Endothelial cell of umbilical vein (primary cell): ENCODE results near the gene CD93. TPM values are rescaled to one million over a fixed set of nuclear protein-coding genes. Genes with fewer than 3 reads are reported as not detected.

Experiments
- BruUV-seq: library from RNA; stranded (reverse); fragments of 400-500 nt; replicated peaks from 2 replicates; lab custom pipeline; 2021; lab: Mats Ljungman, UMichigan
- CTCF ChIA-PET: fragments of 300-600, 350-600 bp; sonication (Branson Sonifier 250); formaldehyde crosslinking; loops from one replicate; lab custom pipeline; 2021; ENCODE audit warnings: antibody characterized with exemption, inconsistent platforms; lab: Charles Lee
- POLR2A ChIA-PET: fragments of 300-600, 350-600 bp; sonication (Branson Sonifier 250); formaldehyde crosslinking; loops from one replicate; lab custom pipeline; 2021; ENCODE audit warnings: antibody characterized with exemption, inconsistent platforms; lab: Charles Lee
- DNase-seq: peaks from one replicate; pipeline ENCODE4 v3.0.0-alpha.2; 2011; ENCODE audit warnings: low read depth, low spot score
- FAIRE-seq: peaks from 2 replicates; lab custom pipeline; 2011; peaks lifted over from hg19 to GRCh38; lab: Jason Lieb, UNC
- H2AFZ ChIP-seq: 2 replicates; pipeline ENCODE4 v1.6.0; 2012; ENCODE audit warnings: low read depth, low read length, control low read depth, inconsistent platforms
- H3K27ac ChIP-seq: 2 replicates; pipeline ENCODE4 v1.5.1; 2011; ENCODE audit warnings: low read depth, mild to moderate bottlenecking, control low read depth, low read length, moderate library complexity; ENCODE audit not compliant: insufficient read depth
- H3K27me3 ChIP-seq, 2 experiments: 2 replicates each; pipeline versions ENCODE4 v1.6.0 to v1.6.1; 2011; ENCODE audit warnings: low read length in 2 of 2, mixed read lengths in 1 of 2; ENCODE audit not compliant: control insufficient read depth in 2 of 2, insufficient read depth in 2 of 2
- H3K36me3 ChIP-seq, 2 experiments: 2 replicates in 1 of 2; 3 replicates in 1 of 2; pipeline ENCODE4 v1.5.1; 2011; ENCODE audit warnings: low read length in 2 of 2, mild to moderate bottlenecking in 1 of 2, moderate library complexity in 1 of 2; ENCODE audit not compliant: control insufficient read depth in 2 of 2, insufficient read depth in 2 of 2; ENCODE audit errors: extremely low read depth in 1 of 2
- H3K4me1 ChIP-seq: 3 replicates; pipeline ENCODE4 v1.5.1; 2011; ENCODE audit warnings: mild to moderate bottlenecking, low read length; ENCODE audit not compliant: control insufficient read depth, insufficient read depth; ENCODE audit errors: extremely low read depth
- H3K4me2 ChIP-seq: 2 replicates; pipeline ENCODE4 v1.6.1; 2011; ENCODE audit warnings: low read length, control low read depth, mixed read lengths; ENCODE audit not compliant: insufficient read depth
- H3K4me3 ChIP-seq, 3 experiments: fragments of 200-600 bp in 1 of 3; sonication (generic), shearing (Covaris generic) in 1 of 3; replicated peaks in 1 of 3; 2 replicates each; pipeline ENCODE4 v1.5.1; 2011 to 2016; ENCODE audit warnings: control low read depth in 3 of 3, low read length in 3 of 3, mild to moderate bottlenecking in 2 of 3, inconsistent platforms in 1 of 3, low read depth in 1 of 3, moderate library complexity in 1 of 3; ENCODE audit not compliant: insufficient read depth in 1 of 3
- H3K79me2 ChIP-seq: 2 replicates; pipeline ENCODE4 v1.6.0; 2012; ENCODE audit warnings: low read length, inconsistent platforms; ENCODE audit not compliant: control insufficient read depth, insufficient read depth
- H3K9ac ChIP-seq: replicated peaks from 2 replicates; pipeline ENCODE3; 2011; ENCODE audit warnings: low read length, control low read depth; ENCODE audit not compliant: insufficient read depth; ENCODE audit errors: extremely low read depth
- H3K9me1 ChIP-seq: replicated peaks from 3 replicates; pipeline ENCODE4 v1.6.0; 2011; ENCODE audit warnings: mild to moderate bottlenecking, low read length; ENCODE audit not compliant: control insufficient read depth, insufficient read depth; ENCODE audit errors: extremely low read depth
- H3K9me3 ChIP-seq: replicated peaks from 2 replicates; pipeline ENCODE4 v1.5.1; 2012; ENCODE audit warnings: low read length, inconsistent platforms; ENCODE audit not compliant: control insufficient read depth, insufficient read depth
- H4K20me1 ChIP-seq: replicated peaks from 2 replicates; pipeline ENCODE3; 2011; ENCODE audit warnings: mild to moderate bottlenecking, low read length; ENCODE audit not compliant: control insufficient read depth, insufficient read depth; ENCODE audit errors: extremely low read depth
- CTCF ChIP-seq, 2 donors: IDR thresholded peaks; 1 replicate in 1 of 2; 2 replicates in 1 of 2; pipeline ENCODE4 v1.5.1; 2011; ENCODE audit warnings: low read length in 2 of 2, mild to moderate bottlenecking in 2 of 2, moderate library complexity in 2 of 2, control low read depth in 1 of 2, inconsistent platforms in 1 of 2, low read depth in 1 of 2; ENCODE audit not compliant: insufficient read depth in 1 of 2; ENCODE audit errors: extremely low read depth in 1 of 2
- EZH2 ChIP-seq: IDR thresholded peaks from 2 replicates; pipeline ENCODE4 v1.6.1; 2012; ENCODE audit warnings: borderline replicate concordance, low read depth, mild to moderate bottlenecking, moderate library complexity, low read length, inconsistent platforms; ENCODE audit not compliant: severe bottlenecking
- FOS ChIP-seq: IDR thresholded peaks from 2 replicates; pipeline ENCODE4 v1.6.1; 2011; ENCODE audit warnings: mild to moderate bottlenecking, low read length, moderate library complexity, borderline replicate concordance; ENCODE audit not compliant: insufficient read depth
- GATA2 ChIP-seq: IDR thresholded peaks from 2 replicates; pipeline ENCODE4 v1.7.0; 2011; ENCODE audit warnings: low read depth, mild to moderate bottlenecking, moderate library complexity, mixed read lengths, low read length; ENCODE audit not compliant: insufficient read length, insufficient read depth
- JUN ChIP-seq: IDR thresholded peaks from 2 replicates; pipeline ENCODE4 v1.6.1; 2011; ENCODE audit warnings: borderline replicate concordance, low read depth; ENCODE audit not compliant: insufficient read length, insufficient read depth
- MAX ChIP-seq: IDR thresholded peaks from 2 replicates; pipeline ENCODE4 v1.6.1; 2011; ENCODE audit not compliant: insufficient read depth, insufficient read length
- MYC ChIP-seq: IDR thresholded peaks from one replicate; pipeline ENCODE4 v1.6.1; 2011; ENCODE audit warnings: mild to moderate bottlenecking, low read depth, low read length
- POLR2A ChIP-seq: IDR thresholded peaks from 2 replicates; pipeline ENCODE4 v1.6.1; 2012; ENCODE audit warnings: low read depth, mild to moderate bottlenecking, control low read depth, low read length
- POLR2AphosphoS5 ChIP-seq: IDR thresholded peaks from 2 replicates; pipeline ENCODE4 v1.6.1; 2012; ENCODE audit warnings: low read depth, mild to moderate bottlenecking, control low read depth, low read length, moderate library complexity; ENCODE audit not compliant: insufficient read depth
- dilution Hi-C: fragments of 300-500 bp; cut with MboI; formaldehyde crosslinking; loops from one replicate; pipeline ENCODE4 v1.15.0; 2019; ENCODE audit warnings: low sequenced_read_pairs; ENCODE audit not compliant: extremely low pct_ligation_motif_present
- intact Hi-C: fragments of 100-400 bp; cut with micrococcal nuclease; formaldehyde crosslinking; loops from one replicate; pipeline ENCODE4 v1.10.0; 2022
- polyA plus RNA-seq, 4 experiments: library from polyadenylated mRNA; depleted of rRNA in 3 of 4; stranded (reverse) in 3 of 4; unstranded in 1 of 4; fragments of >200 nt; gene quantifications; 2 replicates each; pipeline versions ENCODE4 v1.2.1 to v1.2.3, GENCODE V29; 2011 to 2012; ENCODE audit warnings: missing spikeins in 1 of 4
- total RNA-seq: library from RNA; stranded (reverse); gene quantifications from 2 replicates; pipeline ENCODE4 v1.2.3, GENCODE V29; 2021

CD93 gene
- total and polyA plus RNA-seq, 2 donors (not counting 3 experiments of a cell fraction or from before 2014, with no cell fraction given): 180 to 413 TPM

- TF ChIP-seq POLR2AphosphoS5 (no peak), EZH2 (no peak), POLR2A (no peak), FOS (no peak)
- no TSS peak for BruUV-seq
- Histone ChIP-seq H3K36me3 (no peaks in the 10 kb centered on the region), H3K9me1 (no peaks in the 10 kb centered on the region), H3K4me2 (no peak overlapping the region), H3K4me1 (peaks cover 5% of the 10 kb centered on the region), H2AFZ (no peak overlapping the region), H3K27ac (no peak overlapping the region), H3K27me3 (no peaks in the 10 kb centered on the region), H3K9me3 (no peaks in the 10 kb centered on the region), H3K79me2 (no peaks in the 10 kb centered on the region), H3K4me3 (no peak overlapping the region), H3K9ac (no peak overlapping the region), H4K20me1 (no peaks in the 10 kb centered on the region)
- FAIRE-seq (no peak), DNase-seq (no peak)
- ChIA-PET POLR2A (no interaction called here), CTCF (interaction anchor here (1.5 kb wide), 1 partner anchor 75 kb away, joined by 3 read pairs; no protein-coding TSS in a partner anchor)
- dilution Hi-C loops (no loop called here), intact Hi-C loops (no loop called here)
These were observed 40.3 kb upstream of the CD93 start for GRCh38 chr20:23126281-23127061.

- no peak for TF ChIP-seq MYC
- TF ChIP-seq CTCF (IDR thresholded peaks at IDR 0.05; ENCODE audit: extremely low read depth in 1 of 2, insufficient read depth in 1 of 2, low read depth in 1 of 2, low read length in 2 of 2): no peak
- no peak for TF ChIP-seq FOS
- TF ChIP-seq EZH2: no peak
- no peak for TF ChIP-seq JUN
- no peak for TF ChIP-seq GATA2
- no peak for TF ChIP-seq MAX
- no peak for TF ChIP-seq POLR2A
- no peak for TF ChIP-seq POLR2AphosphoS5
- no peak overlapping the region for H2AFZ ChIP-seq
- H3K27me3 ChIP-seq: no peaks in the 10 kb centered on the region
- H3K36me3 ChIP-seq: no peaks in the 10 kb centered on the region
- no peak overlapping the region for H3K9ac ChIP-seq
- H4K20me1 ChIP-seq: no peaks in the 10 kb centered on the region
- no peak overlapping the region for H3K27ac ChIP-seq
- FAIRE-seq: no peak
- no peak overlapping the region for H3K4me2 ChIP-seq
- dilution Hi-C loops (no loop called here), intact Hi-C loops (no loop called here)
- H3K9me3 ChIP-seq: no peaks in the 10 kb centered on the region
- no peaks in the 10 kb centered on the region for H3K79me2 ChIP-seq
- no peak overlapping the region for H3K4me3 ChIP-seq
- no TSS peak for BruUV-seq
- no peaks in the 10 kb centered on the region for H3K9me1 ChIP-seq
- CTCF ChIA-PET: interaction anchor here (0.9 to 1.6 kb wide), 4 partner anchors 9 to 75 kb away, joined by 3 to 4 read pairs (median 3); no protein-coding TSS in a partner anchor
- H3K4me1 ChIP-seq: peaks cover 5% of the 10 kb centered on the region
- DNase-seq: no peak
- POLR2A ChIA-PET: no interaction called here
These were observed 39.6 kb upstream of the CD93 start for GRCh38 chr20:23125625-23126191.
